DMS 273 (cell line): ENCODE results near the gene FAM184B.

ENCODE experiments used
- DNase-seq: peaks from one replicate; lab custom pipeline; 2025; ENCODE audit not compliant: unreplicated experiment; lab: John Stamatoyannopoulos, UW

The FAM184B gene

DNA sequence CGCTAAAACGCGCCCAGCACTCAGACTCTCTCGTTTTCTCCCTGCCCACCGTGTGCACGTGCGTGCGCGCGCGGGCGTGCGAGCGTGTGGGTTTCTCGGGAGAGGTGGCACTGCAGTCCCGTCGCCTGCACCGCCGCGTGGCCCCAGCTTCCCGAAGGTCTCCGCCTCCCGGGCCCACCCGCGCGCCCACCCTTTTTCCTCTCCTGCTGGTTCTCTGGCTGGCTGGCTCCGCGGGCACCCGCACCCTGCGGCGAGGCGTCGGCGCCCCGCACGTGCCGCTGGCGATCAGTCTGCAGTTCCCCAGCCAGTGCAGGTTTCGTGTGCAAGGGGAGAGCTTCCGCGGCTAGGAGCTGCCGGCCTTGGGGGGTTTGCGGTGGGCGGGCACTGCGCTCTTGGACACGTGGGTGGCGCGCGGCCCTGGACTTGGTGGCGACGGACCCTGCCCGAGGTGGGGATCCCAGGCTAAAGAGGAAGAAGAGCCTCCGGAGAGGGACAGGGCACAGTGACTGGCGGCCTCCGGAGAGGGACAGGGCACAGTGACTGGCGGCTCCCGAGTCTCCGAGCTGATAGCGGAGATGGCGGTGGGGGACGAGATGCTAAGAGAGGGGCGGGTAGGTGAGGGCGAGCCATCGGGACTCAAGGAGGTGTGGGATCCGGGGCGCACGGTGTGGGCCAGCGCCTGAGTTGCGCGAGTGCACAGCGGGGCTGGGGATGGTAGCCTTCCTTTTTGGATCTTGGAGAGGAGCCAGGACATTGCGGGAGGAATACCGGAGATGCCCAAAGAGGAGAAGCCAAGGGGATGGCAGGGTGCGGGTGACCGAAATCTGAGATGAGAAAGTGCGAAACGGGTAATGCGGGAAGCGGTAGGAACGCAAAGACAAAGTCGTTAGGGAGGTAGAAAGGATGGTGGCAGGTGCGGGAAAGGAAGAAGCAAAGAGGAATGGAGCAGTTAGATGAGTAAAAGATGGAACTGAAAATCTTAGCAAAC is at the start of gene FAM184B:
TSS of gene FAM184B (minus strand) at position 322 of the 988 bp plus-strand sequence. CDS start 322 bp downstream, outside the sequence.
- peak; percentile 76 for DNase-seq

DNA sequence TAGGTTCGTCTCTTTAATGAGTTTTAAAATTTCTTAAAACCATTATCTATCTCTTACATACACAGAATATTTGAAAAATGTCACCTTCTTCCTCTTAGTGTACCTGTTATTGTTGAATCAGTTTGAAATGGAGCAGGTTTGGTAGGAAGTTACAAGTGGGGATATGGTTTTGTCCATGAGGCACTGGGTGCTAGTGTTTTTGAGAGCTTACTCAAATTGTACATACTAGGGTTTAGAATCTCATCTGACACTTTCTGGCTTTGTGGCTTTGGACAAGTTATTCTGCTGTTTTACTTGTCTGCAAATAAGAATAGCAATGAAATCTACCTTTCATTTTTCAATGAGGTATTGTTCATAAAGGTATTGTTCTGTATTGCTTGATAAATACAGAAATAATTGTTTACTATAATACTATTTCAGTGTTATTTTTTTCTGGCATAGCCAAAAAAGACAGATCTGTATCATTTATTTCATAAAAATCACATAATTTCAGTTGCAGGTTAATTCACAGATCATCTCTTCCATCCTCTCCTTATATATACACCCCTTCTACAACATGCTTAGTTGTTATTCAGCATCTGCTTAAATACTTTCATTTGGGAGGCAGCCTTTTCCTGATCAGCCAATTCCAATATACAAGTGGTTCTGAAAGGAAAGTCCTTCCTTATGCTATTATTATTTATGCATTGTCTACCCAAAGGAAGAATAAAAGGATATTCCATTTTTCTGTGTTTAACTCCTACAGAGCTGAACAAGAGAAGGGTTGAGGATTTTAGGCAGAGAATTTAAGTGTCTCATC is 42.6 kb upstream of the FAM184B start:
- no peak for DNase-seq

GRCh38 chr4:17817027-17817426 is 35.6 kb upstream of the FAM184B start:
- DNase-seq: peak; percentile 44

DNA sequence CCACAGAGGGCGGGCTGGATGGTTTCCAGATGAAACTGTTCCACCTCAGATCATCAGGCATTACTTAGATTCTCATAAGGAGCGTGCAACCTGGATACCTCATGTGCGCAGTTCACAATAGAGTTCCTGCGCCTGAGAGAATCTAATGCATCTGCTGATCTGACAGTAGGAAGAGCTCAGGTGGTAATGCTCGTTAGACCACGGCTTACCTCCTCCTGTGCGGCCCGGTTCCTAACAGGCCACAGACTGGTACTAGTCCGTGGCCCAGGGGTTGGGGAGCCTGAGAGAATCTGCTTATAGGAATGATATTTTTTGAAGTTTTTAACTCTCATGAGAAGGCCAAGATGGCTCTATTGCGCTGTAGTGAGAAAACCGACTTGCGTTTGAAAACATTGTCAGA is 34.7 kb upstream of the FAM184B start:
- no peak for DNase-seq

GRCh38 chr4:17814140-17814539 is 32.7 kb upstream of the FAM184B start:
- DNase-seq: no peak

DNA sequence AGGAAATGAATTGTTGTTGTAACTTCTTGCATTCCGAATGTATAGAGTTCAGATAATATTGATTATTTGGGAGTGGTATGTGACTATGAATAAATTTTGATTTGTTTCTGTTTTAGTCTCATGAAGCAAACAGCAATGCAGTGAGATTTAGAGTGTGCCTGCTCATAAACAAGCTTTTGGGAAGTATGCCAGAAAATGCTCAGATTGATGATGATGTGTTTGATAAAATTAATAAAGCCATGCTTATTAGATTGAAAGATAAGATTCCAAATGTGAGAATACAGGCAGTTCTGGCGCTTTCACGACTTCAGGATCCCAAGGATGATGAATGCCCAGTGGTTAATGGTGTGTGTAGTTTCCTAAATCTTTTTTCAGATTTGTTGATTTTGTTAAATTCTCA is 31.4 kb upstream of the FAM184B start:
- peak; percentile 19 for DNase-seq

GRCh38 chr4:17812125-17812524 is 30.7 kb upstream of the FAM184B start:
- DNase-seq: peak; percentile 8

DNA sequence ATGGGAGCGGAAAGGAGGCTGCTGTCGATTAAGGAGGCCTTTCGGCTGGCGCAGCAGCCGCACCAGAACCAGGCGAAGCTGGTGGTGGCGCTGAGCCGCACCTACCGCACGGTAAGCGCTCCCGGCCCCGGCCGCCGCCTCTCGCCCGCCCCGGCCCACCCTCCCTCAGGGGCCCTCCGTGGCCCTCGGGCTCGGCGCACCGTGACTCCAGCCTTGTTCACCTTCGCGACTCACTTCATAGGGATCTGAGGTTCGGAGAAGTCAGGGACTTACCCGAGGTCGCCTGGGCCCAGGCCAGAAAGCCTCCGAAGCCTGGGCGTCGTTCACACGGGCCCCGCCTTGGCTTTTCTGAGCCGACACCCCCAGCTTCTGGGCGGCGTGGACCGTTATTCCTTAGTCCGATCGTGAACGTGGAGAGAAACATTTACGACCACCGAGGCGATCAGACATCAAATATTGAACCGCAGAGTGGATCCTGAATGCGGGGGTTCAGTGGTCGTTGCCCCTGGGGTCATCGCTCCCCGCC is 29.7 kb upstream of the FAM184B start:
- DNase-seq: peak; percentile 72

DNA sequence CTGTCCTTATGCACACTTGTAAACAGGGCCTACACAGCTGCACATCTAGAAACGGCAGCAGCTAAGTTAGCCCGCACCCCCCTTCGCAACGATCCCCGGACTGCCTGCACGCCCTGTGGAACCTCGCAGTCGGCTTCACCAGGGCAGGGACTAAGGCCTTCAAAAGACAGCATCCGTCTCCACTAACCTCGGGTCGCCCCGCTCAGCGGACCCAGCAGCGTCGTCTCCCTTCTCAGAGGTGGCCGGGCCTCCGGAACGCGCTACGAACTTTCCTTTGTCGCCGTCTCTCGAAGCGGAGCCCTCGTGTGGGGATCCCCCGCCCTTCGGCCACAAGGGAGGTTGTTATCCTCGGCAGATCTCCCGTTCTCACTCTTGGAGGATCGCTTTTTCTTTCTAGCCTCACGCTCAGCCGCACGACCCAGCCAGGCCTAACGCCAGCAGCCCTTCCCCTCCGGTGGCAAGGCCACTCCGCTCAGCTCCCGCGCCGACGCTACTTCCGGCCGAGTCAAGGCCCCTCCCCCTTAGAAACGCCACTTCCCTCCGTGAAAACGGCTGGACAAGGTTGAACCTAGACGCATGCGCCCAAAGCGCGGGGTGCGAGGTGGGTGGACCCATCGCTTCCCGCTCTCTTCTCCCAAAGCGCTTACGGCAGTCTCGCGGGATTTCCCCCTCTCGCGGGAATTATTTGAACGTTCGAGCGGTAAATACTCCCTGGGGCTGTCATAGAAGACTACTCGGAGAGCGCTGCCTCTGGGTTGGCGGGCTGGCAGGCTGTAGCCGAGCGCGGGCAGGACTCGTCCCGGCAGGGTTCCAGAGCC is 29.0 kb upstream of the FAM184B start, which contains the start of the genes DCAF16 and NCAPG:
TSS of gene DCAF16 (minus strand) at position 498 of the 818 bp plus-strand sequence. CDS start 6,616 bp downstream, outside the sequence.
TSS of gene NCAPG (plus strand) at position 720 of the 818 bp plus-strand sequence. CDS start 99 bp downstream, outside the sequence.
- DNase-seq: peak; percentile 99

DNA sequence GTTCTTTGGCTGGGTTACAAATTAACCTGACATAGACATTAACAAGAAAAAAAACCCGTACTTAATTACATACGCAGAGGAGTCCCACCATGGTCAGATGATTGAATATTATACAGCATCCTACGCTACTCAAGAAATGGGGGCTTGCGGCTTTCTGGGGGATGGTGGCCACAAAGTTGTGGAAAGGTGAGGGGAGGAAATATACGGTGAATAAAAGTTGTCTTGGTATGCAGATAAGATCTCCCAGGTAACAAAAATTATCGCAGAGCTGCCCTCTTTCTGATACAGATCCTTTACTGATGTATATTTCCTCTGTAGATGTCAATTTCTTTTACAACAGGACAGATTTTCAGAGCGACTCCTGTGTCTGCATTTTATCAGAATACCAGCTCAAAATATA is 28.2 kb upstream of the FAM184B start:
- peak; percentile 12 for DNase-seq

- no peak for DNase-seq
Observed at GRCh38 chr4:17807446-17807845, 26.0 kb upstream of the FAM184B start.

GRCh38 chr4:17805580-17806155 is 24.2 kb upstream of the FAM184B start:
- no peak for DNase-seq

GRCh38 chr4:17797808-17798207 is 16.4 kb upstream of the FAM184B start:
- no peak for DNase-seq

GRCh38 chr4:17794730-17795129 is 13.3 kb upstream of the FAM184B start:
- DNase-seq: no peak

GRCh38 chr4:17788956-17789355 is 7.5 kb upstream of the FAM184B start:
- no peak for DNase-seq

- no peak for DNase-seq
Observed at GRCh38 chr4:17787315-17787714, 5.9 kb upstream of the FAM184B start.

- DNase-seq: no peak
Observed at GRCh38 chr4:17786567-17786966, 5.1 kb upstream of the FAM184B start.

DNA sequence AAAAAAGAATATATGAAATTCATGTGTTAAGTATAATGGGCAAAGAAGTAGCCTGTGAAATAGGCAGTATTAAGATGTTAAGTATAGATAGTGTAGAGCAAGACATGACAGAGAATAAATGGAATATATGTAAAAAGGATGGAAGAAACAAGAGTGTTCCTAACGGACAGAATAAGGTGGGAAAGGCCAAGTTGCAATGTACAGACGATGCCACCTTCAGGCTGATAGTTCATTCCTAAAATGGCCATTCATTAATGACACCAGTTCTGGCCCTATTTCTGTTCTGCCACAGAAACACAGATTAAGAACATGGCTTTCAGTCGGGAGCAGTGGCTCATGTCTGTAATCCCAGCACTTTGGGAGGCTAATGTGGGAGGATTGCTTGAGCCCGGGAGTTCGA is 4.4 kb upstream of the FAM184B start:
- peak; percentile 47 for DNase-seq

- DNase-seq: peak; percentile 76
Observed at GRCh38 chr4:17780501-17781299, 721 bp downstream of the FAM184B start.
